HepG2 (cell line): ENCODE data around the gene TBR1. TPM values are rescaled to one million over a fixed set of nuclear protein-coding genes. Genes with fewer than 3 reads are reported as not detected.

Experiments used
- ATAC-seq: fragments of 200-7000 bp; cut with Tn5 transposase; 3 replicates; pipeline ENCODE4 v1.9.1; 2020; ENCODE audit warnings: mild to moderate bottlenecking, moderate library complexity
- BruUV-seq: library from RNA; stranded (reverse); fragments of 400-500 nt; replicated peaks from 2 replicates; lab custom pipeline; 2021; lab: Mats Ljungman, UMichigan
- CTCF ChIA-PET: fragments of 300-600 bp; formaldehyde crosslinking; extraction: SDS; loops from one replicate; lab custom pipeline; 2021; ENCODE audit warnings: low total read pairs, inconsistent platforms, low intra/inter-chr PET ratio; lab: Yijun Ruan, JAX
- POLR2A ChIA-PET: fragments of 350-600 bp; sonication (Branson Sonifier 250); formaldehyde crosslinking; loops from one replicate; lab custom pipeline; 2020; ENCODE audit warnings: antibody characterized with exemption, inconsistent platforms; lab: Yijun Ruan, JAX
- DNase-seq: peaks from one replicate; pipeline ENCODE4 v3.0.0-alpha.2; 2015; ENCODE audit warnings: low spot score
- FAIRE-seq: peaks from 3 replicates; lab custom pipeline; 2011; peaks lifted over from hg19 to GRCh38; lab: Jason Lieb, UNC
- H2AFZ ChIP-seq: one replicate; pipeline ENCODE4 v1.6.1; 2011; ENCODE audit warnings: low read length, inconsistent platforms
- H3K27ac ChIP-seq: fragments of 300-600 bp; 3 replicates; pipeline ENCODE4 v1.8.0; 2011; ENCODE audit warnings: mixed run types, mild to moderate bottlenecking, mixed read lengths, low read length, inconsistent platforms; ENCODE audit not compliant: insufficient read depth; ENCODE audit errors: extremely low read length
- H3K27me3 ChIP-seq, 2 experiments: fragments of 200-600 bp in 1 of 2; 2 replicates in 1 of 2; 3 replicates in 1 of 2; pipeline versions ENCODE4 v1.6.0 to v1.8.0; 2011; ENCODE audit warnings: low read length in 2 of 2, mild to moderate bottlenecking in 2 of 2, moderate library complexity in 2 of 2, inconsistent platforms in 1 of 2; ENCODE audit not compliant: insufficient read depth in 2 of 2, control insufficient read depth in 1 of 2
- H3K36me3 ChIP-seq, 2 experiments: fragments of 200-600 bp in 1 of 2; replicated peaks in 1 of 2; 2 replicates in 1 of 2; 3 replicates in 1 of 2; pipeline versions ENCODE4 v1.5.1 to v1.8.0; 2011; ENCODE audit warnings: low read length in 2 of 2, inconsistent platforms in 1 of 2; ENCODE audit not compliant: insufficient read depth in 2 of 2, control insufficient read depth in 1 of 2
- H3K4me1 ChIP-seq: 2 replicates; pipeline ENCODE4 v1.5.1; 2012; ENCODE audit warnings: low read length, inconsistent platforms; ENCODE audit not compliant: insufficient read depth
- H3K4me2 ChIP-seq: 2 replicates; pipeline ENCODE4 v1.6.0; 2011; ENCODE audit warnings: low read depth, low read length, inconsistent platforms
- H3K4me3 ChIP-seq, 3 experiments: fragments of 200-600 bp in 1 of 3; sonication (generic), shearing (Covaris generic) in 1 of 3; replicated peaks in 1 of 3; 2 replicates each; pipeline ENCODE4 v1.5.1; 2011 to 2016; ENCODE audit warnings: low read length in 3 of 3, inconsistent platforms in 2 of 3, low read depth in 2 of 3, mild to moderate bottlenecking in 2 of 3, control low read depth in 1 of 3, mixed read lengths in 1 of 3; ENCODE audit not compliant: insufficient read depth in 1 of 3
- H3K79me2 ChIP-seq: one replicate; pipeline ENCODE4 v1.6.1; 2011; ENCODE audit warnings: low read length, inconsistent platforms; ENCODE audit not compliant: insufficient read depth
- H3K9ac ChIP-seq: 2 replicates; pipeline ENCODE4 v1.6.0; 2011; ENCODE audit warnings: mild to moderate bottlenecking, low read depth, low read length, inconsistent platforms; ENCODE audit not compliant: insufficient read depth
- H3K9me3 ChIP-seq: 2 replicates; pipeline ENCODE4 v1.5.1; 2012; ENCODE audit warnings: mild to moderate bottlenecking, low read length
- H4K20me1 ChIP-seq: 2 replicates; pipeline ENCODE4 v1.6.0; 2011; ENCODE audit warnings: inconsistent platforms, mild to moderate bottlenecking, low read length, moderate library complexity; ENCODE audit not compliant: insufficient read depth
- KDM5B ChIP-seq: sonication (generic); formaldehyde crosslinking; IDR thresholded peaks from 2 replicates; pipeline ENCODE4 v1.4.0; 2020; ENCODE audit warnings: missing genetic modification reagents, mild to moderate bottlenecking, borderline replicate concordance
- NFIB ChIP-seq: sonication (generic); formaldehyde crosslinking; IDR thresholded peaks from 2 replicates; pipeline ENCODE4 v1.9.0; 2021; ENCODE audit warnings: missing genetic modification reagents, mild to moderate bottlenecking, borderline replicate concordance
- PRPF4 ChIP-seq: fragments of 200-400 bp; formaldehyde crosslinking; IDR thresholded peaks from 2 replicates; pipeline ENCODE4 v1.6.1; 2016; ENCODE audit warnings: low read length, low read depth; ENCODE audit not compliant: poor library complexity, severe bottlenecking
- RORA ChIP-seq: sonication (generic); formaldehyde crosslinking; IDR thresholded peaks from 2 replicates; pipeline ENCODE4 v1.5.0; 2020; ENCODE audit warnings: mild to moderate bottlenecking, missing genetic modification reagents, moderate library complexity
- TFDP2 ChIP-seq: sonication (generic); formaldehyde crosslinking; IDR thresholded peaks from 2 replicates; pipeline ENCODE4 v1.4.0; 2020; ENCODE audit warnings: missing genetic modification reagents
- TOE1 ChIP-seq: sonication (generic); formaldehyde crosslinking; IDR thresholded peaks from 2 replicates; pipeline ENCODE4 v1.4.0; 2020; ENCODE audit warnings: mild to moderate bottlenecking, missing genetic modification reagents
- ZNF740 ChIP-seq: sonication (generic); formaldehyde crosslinking; IDR thresholded peaks from 2 replicates; pipeline ENCODE4 v1.4.0; 2020; ENCODE audit warnings: missing genetic modification reagents
- ZNF746 ChIP-seq: sonication (generic); formaldehyde crosslinking; IDR thresholded peaks from 2 replicates; pipeline ENCODE4 v1.8.0; 2022; ENCODE audit warnings: mild to moderate bottlenecking, missing genetic modification reagents
- ZNF879 ChIP-seq: sonication (generic); formaldehyde crosslinking; IDR thresholded peaks from 2 replicates; pipeline ENCODE4 v1.8.1; 2023; ENCODE audit warnings: missing genetic modification reagents
- WGBS: methylation state at CpG from one replicate; pipeline ENCODE4 v1.1.6; 2017; ENCODE audit warnings: low lambda C conversion rate; 5-methylcytosine and 5-hydroxymethylcytosine counted together
- in situ Hi-C: cut with HindIII; loops from 2 replicates; pipeline ENCODE4 v1.10.0; 2017; ENCODE audit warnings: low pct_unique_long_range_greater_than_20kb; ENCODE audit not compliant: extremely low pct_ligation_motif_present
- intact Hi-C: fragments of 100-400 bp; cut with micrococcal nuclease; formaldehyde crosslinking; loops from one replicate; pipeline ENCODE4 v1.10.0; 2022; ENCODE audit not compliant: unreplicated experiment
- polyA plus RNA-seq, 8 experiments: library from polyadenylated mRNA; depleted of rRNA in 3 of 8; stranded (reverse) in 7 of 8; unstranded in 1 of 8; fragments of >200 nt; fragmentation: Illumina TruSeq in 4 of 8; extraction: Trizol in 4 of 8; gene quantifications; 2 replicates each; pipeline versions ENCODE4 v1.2.1 to v1.2.3, GENCODE V29; 2011 to 2016; ENCODE audit warnings: low read depth in 4 of 8, missing spikeins in 1 of 8, mixed read lengths in 1 of 8; ENCODE audit not compliant: insufficient read depth in 1 of 8
- total RNA-seq, 5 experiments: library from RNA; depleted of rRNA; stranded (reverse); fragments of >200 nt; fragmentation: Illumina TruSeq; extraction: Trizol; gene quantifications; 2 replicates each; pipeline ENCODE4 v1.2.3, GENCODE V29; 2016; ENCODE audit warnings: low read depth in 1 of 5
- TF ChIP-seq, protein P1 (sequence below): IDR thresholded peaks from 2 replicates; pipeline ENCODE4 v1.6.1; 2016; ENCODE audit warnings: low read depth, control low read depth
- TF ChIP-seq, protein P2 (sequence below): sonication (generic); formaldehyde crosslinking; IDR thresholded peaks from 2 replicates; pipeline ENCODE4 v1.5.1; 2020; ENCODE audit warnings: missing genetic modification reagents, mild to moderate bottlenecking, borderline replicate concordance
- TF ChIP-seq, protein P3 (sequence below): sonication (generic); formaldehyde crosslinking; conservative IDR thresholded peaks from 2 replicates; pipeline ENCODE4 v1.4.0; 2020; ENCODE audit warnings: missing genetic modification reagents

The TBR1 gene
- total and polyA plus RNA-seq, 2 of the 13 experiments (the other 11 are each of a cell fraction or from before 2014, with no cell fraction given) = not detected

DNA sequence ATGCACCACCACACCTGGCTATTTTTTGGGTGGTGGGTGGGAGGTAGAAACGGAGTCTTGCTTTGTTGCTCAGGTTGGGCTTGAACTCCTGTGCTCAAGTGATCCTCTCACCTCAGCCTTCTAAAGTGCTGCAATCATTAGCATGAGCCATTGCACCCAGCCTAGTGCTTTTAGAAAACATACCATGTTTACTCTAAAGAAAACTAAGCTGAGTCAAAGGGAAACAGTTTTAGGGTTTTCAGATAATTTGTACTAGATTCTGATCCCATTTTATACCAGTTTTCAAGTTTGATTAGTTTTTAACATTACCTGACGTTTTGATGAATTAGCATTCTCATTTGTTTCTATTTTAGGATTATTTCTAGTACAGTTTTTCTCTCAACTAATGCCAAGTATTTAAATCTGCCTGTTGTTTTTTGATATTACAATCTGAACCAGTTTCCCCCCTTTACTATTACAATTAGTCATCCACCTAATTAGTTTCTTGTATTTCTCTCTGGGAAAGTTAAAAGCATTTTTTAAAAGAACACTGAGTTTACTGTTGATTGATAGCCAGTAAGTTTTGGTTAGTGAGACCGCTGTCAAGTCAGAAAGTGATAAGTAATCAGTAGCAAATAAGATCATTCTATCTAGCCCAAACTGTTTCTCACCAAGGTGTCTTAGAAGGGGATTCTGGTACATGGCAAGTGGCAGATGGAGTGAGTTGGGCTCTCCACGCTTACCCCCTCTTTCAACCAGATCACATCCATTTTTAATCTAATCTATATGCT lies 24.2 kb upstream of the TBR1 start:
- ChIA-PET POLR2A (no interaction called here), CTCF (no interaction called here)
- no peaks in the 10 kb centered on the region for H3K27me3 ChIP-seq
- H3K9ac ChIP-seq = no peak overlapping the region
- no peaks in the 10 kb centered on the region for H4K20me1 ChIP-seq
- BruUV-seq = no TSS peak
- no peaks in the 10 kb centered on the region for H3K79me2 ChIP-seq
- DNase-seq (no peak), ATAC-seq (no peak), FAIRE-seq (no peak)
- H3K27ac ChIP-seq = no peak overlapping the region
- peaks cover 13 to 56% of the 10 kb centered on the region in 2 experiments for H3K36me3 ChIP-seq
- no peaks in the 10 kb centered on the region for H3K4me1 ChIP-seq
- no peak for TF ChIP-seq ZNF879 (CRISPR knock-in tag)
- no peak for TF ChIP-seq PRPF4
- no peak for TF ChIP-seq ZNF746 (CRISPR knock-in tag)
- TF ChIP-seq, protein P1, sequence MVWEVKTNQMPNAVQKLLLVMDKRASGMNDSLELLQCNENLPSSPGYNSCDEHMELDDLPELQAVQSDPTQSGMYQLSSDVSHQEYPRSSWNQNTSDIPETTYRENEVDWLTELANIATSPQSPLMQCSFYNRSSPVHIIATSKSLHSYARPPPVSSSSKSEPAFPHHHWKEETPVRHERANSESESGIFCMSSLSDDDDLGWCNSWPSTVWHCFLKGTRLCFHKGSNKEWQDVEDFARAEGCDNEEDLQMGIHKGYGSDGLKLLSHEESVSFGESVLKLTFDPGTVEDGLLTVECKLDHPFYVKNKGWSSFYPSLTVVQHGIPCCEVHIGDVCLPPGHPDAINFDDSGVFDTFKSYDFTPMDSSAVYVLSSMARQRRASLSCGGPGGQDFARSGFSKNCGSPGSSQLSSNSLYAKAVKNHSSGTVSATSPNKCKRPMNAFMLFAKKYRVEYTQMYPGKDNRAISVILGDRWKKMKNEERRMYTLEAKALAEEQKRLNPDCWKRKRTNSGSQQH (CRISPR knock-in tag) = no peak
- TF ChIP-seq RORA (CRISPR knock-in tag) = no peak
- TF ChIP-seq NFIB = no peak
- no peak for TF ChIP-seq ZNF740 (CRISPR knock-in tag)
- TF ChIP-seq TOE1 (CRISPR knock-in tag) = no peak
- TF ChIP-seq, protein P2, sequence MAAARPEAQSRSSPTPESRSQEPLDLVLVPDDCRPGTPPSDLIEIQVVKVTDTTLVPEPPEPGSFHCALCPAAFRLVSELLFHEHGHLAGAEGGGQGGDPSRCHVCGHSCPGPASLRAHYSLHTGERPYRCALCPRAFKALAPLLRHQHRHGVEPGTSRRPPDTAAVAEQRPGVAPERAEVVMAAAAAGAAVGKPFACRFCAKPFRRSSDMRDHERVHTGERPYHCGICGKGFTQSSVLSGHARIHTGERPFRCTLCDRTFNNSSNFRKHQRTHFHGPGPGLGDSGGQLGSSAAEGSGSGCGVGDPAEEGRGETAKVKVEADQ = no peak
- TF ChIP-seq, protein P3, sequence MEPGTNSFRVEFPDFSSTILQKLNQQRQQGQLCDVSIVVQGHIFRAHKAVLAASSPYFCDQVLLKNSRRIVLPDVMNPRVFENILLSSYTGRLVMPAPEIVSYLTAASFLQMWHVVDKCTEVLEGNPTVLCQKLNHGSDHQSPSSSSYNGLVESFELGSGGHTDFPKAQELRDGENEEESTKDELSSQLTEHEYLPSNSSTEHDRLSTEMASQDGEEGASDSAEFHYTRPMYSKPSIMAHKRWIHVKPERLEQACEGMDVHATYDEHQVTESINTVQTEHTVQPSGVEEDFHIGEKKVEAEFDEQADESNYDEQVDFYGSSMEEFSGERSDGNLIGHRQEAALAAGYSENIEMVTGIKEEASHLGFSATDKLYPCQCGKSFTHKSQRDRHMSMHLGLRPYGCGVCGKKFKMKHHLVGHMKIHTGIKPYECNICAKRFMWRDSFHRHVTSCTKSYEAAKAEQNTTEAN (CRISPR knock-in tag) = no peak
- no peak for TF ChIP-seq KDM5B (CRISPR knock-in tag)
- no peak for TF ChIP-seq TFDP2 (CRISPR knock-in tag)
- intact Hi-C loops = loop anchor here (5.0 kb wide), 1 partner anchor 85 kb away; the partner anchor contains the start of gene PSMD14
- WGBS = 98% methylated on average over 4 of the region's 4 CpGs
- H3K9me3 ChIP-seq = no peaks in the 10 kb centered on the region
- H3K4me2 ChIP-seq = no peak overlapping the region
- in situ Hi-C loops = no loop called here
- H3K4me3 ChIP-seq = no peak overlapping the region
- no peak overlapping the region for H2AFZ ChIP-seq
